ENCODE measurements around the gene CNTN5.

Gene CNTN5

DNA sequence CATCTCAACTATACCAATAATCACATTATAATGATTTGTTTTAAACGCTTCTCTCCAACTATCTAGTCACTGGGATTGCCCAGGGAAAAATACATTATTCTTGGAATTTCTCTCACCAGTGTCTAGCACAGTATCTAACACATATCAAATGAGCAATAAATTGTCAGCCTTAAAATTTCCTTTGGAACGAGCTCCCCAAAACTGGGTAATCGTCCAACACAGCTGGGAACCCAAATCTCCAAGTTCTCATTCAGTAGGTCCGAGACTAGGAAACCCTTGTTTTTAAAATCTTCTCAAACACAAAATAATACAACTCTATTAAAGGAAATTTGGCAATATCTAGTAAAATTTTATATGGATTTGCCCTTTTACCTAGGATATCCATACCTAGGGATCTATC lies 1338.5 kb downstream of the CNTN5 start:
- no peak for DNase-seq

DNA sequence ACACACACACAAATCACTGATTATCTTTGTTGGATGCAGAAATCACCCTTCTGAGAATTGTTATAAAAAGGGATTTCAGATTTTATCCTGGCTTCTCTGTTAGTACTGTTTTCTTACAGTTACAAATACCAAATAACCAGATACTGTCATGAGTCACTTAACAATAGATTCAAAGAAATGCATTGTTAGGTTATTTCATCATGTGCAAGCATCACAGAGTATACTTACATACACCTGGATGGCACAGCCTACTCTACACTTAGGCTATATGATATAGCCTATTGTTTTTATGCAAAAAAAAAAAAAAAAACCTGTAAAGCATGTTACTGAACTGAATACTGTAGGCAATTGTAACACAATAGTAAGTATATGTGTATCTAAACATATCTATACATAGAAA lies 1347.1 kb downstream of the CNTN5 start:
- DNase-seq: no peak

DNA sequence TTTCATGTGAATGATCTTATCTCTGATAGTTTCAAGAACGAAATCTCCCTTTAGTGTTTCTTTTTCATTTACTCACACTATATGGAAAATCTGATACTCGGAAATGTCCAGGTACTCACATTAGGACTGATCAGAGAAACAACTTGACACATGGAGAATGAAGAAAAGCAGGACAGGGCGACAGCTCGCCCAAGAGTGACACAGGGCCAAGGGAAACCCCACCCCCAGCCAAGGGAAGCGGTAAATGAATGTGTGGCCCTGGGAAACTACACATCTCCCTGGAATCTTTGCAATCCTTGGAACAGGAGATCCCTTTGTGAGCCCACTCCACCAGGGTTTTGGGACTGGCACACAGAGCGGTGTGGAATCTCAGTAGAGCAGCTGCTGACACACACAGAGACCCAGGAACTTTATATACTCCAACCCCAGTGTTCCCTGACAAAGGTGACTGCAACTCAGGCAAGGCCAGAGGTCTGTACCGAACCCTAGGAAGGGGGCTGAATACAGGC lies 1362.7 kb downstream of the CNTN5 start:
- no peak for DNase-seq

DNA sequence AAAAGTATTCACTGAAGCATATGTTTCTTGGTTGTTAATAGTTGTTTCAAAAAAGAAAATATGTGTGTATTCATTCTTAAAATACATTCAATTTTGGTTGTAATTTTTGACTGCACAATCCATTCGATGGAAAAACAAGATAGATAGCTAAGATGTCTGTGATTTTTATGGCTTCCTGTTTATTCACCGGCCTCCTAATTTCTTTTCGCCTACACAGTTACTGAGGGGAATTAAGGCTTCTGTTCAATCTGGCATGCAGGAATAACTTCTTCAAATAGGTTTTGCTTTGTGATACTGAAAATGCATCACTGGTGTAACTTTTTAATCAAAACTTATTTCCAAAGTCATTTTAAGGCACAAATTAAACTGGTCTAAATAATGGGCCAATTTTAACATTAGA lies 1375.5 kb downstream of the CNTN5 start:
- no peak for DNase-seq

DNA sequence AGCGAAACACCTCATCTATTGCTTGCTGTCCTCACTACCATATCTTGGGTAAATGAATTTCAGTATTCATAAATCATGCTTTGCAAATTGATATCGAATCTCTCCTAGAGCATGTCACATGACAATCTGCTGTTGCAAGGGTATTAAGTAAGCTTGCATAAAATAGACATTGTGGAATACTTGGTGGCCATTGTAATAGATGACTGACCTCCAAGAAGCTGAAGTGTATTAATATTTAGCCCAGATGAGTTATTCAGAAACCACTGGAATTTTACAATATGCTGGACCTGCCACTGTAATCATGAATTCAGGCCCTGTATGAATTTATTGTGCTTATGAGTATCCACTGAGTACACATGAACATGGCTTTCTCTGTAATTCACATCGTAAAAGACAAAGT lies 1376.7 kb downstream of the CNTN5 start:
- DNase-seq: no peak

DNA sequence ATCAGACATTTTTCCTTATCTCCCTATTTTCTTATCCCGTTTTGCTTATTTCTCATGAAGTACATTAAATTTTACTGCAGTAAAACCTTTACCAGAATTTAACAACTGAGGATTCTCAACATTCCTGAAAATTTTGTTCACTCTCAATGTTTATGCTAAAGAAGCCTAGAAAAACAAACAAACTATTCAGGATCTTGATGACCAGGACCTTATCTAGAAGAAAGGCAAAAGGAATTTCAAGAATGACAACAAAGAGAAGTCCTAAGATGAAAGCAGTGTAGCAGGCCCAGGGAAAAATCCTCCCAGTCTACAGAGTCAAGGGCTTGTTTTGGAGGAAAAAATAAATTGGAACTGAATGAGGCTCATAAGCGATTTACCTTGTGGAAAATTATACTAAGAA lies 1383.1 kb downstream of the CNTN5 start:
- no peak for DNase-seq

DNA sequence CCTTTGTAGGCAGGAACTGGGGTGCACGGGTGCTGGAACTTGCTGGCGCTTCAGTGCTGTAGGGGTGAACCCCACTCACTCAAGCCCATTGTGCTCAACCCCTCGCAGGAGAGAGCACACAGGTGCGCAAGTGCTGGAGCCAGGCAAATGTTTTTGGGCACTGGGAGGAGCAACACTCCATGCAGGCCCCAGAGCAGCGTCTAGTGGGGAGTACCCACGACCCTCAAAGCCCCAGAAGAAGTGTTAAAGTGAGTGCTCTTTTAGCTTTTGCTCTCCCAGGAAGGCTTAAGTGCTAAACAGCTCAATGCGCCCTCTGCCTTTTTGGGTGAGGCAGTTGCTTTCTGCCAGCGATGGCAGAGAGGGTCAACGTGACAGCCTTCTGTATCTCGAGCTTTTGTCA lies 1384.2 kb downstream of the CNTN5 start:
- DNase-seq: no peak
